Cortex of kidney (tissue), 1 donor: ENCODE measurements around the gene KRT4.

ENCODE experiments used
- DNase-seq: peaks from one replicate; lab custom pipeline; 2025; lab: John Stamatoyannopoulos, UW

KRT4 gene

DNA sequence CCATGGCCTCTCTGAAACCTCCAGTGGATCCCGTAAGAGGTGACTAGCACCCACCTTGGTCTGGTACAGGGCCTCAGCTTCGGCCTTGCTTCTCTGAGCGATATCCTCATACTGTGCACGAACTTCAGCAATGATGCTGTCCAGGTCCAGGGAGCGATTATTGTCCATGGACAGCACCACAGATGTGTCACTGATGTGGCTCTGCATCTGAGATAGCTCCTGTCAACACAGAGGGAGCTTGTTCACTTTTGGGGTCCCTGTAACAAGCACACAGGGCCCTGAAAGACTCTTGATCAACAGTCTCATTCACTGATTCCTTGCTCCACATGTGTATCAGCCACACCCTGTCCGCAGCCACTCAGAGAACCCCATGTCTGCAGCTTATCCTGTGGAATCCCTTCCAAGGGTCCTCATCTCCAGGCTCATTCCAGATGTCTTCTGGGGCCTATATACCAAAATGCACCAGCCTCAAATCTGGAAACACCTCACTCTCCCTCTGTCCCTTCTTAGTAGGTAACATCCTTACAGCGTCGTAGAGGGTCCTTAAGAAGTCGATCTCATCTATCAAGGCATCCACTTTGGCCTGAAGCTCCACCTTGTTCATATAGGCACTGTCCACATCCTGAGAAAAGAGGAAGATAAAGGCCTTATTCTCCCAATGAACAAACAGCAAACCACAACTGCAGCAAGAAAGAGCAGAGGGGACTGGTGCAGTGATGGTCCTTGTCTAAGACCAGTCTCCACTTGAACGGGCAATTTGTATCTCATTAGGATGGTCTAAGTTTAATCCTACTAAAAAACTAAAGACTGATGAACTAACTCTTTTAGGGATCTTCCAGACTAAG is 21.5 kb downstream of the KRT4 start:
- DNase-seq, result no peak

DNA sequence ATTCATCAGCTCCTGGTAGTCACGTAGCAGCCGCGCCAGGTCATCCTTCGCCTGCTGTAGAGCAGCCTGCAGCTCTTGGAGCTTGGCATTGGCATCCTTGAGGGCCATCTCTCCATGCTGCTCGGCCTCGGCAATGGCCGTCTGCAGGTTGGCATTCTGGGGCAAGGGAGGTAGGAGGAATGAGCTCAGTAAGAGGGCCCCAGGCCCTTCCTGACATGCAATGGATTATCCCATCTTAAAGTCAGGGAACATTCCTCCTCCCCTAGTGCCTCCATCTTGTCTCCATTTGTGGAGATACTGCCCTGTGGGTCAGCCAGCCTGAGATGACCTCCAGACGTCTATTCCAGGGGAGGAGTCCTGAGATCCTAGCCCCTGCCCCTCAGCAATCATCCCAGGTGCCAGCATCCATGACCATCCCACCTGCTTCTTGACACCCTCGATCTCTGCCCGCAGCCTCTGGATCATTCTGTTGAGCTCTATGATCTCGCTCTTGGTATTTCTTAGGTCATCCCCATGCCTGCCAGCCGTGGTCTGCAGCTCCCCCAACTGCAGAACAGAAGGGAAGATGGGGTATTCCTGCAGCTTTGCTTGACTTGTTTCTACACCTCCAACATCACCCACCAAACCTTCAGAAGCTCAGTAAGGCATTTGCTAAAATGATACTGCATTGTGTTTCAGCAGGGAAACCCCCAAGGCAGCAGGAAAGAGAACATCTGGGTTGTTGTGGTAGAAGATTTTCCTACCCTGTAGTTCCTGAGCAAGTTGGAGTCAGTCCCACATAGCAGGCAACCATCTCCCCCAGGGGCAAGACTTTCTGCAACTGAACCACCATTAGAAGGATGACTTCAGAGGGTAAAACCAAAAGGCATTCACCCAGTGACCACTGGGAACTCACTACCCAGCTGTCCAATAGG is 22.4 kb downstream of the KRT4 start:
- no peak for DNase-seq

- no peak for DNase-seq
Observed at GRCh38 chr12:52790427-52791270, 23.3 kb downstream of the KRT4 start.

- no peak for DNase-seq
Observed at GRCh38 chr12:52789637-52790426, 24.1 kb downstream of the KRT4 start.

GRCh38 chr12:52788876-52789636 is 24.9 kb downstream of the KRT4 start:
- DNase-seq, result no peak

DNA sequence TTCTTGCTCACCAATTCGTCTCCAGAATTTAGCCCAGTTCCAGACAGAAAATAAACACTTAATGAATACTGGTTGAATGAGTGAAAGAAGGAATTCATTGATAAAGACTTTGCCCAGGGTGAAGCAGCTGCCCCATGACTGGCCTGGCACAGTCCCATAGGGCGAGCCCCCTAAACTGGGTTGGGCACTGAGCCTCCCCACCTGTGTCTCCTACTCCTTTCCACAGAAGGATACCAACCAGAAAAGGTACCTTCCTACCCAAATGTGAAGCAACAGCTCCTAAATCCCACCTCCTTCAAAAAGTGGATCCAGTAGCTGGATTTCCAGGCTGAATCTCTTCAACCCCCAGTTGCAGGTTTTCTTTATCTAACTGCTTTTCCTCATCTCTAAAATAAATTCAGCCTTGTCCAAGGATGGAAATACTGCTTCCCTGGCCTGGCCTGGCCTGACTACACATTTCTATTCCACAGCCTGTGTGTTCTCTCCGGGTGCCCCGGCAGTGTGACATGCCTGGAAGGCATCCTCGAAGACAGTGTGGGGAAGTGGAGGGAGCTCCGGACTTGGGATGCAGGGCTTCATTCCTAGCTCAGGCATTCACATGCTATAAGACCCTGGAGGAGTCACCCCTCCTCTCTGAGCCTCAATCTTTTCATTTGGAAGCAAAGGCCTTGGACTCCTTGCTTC is 25.6 kb downstream of the KRT4 start:
- DNase-seq, result no peak

DNA sequence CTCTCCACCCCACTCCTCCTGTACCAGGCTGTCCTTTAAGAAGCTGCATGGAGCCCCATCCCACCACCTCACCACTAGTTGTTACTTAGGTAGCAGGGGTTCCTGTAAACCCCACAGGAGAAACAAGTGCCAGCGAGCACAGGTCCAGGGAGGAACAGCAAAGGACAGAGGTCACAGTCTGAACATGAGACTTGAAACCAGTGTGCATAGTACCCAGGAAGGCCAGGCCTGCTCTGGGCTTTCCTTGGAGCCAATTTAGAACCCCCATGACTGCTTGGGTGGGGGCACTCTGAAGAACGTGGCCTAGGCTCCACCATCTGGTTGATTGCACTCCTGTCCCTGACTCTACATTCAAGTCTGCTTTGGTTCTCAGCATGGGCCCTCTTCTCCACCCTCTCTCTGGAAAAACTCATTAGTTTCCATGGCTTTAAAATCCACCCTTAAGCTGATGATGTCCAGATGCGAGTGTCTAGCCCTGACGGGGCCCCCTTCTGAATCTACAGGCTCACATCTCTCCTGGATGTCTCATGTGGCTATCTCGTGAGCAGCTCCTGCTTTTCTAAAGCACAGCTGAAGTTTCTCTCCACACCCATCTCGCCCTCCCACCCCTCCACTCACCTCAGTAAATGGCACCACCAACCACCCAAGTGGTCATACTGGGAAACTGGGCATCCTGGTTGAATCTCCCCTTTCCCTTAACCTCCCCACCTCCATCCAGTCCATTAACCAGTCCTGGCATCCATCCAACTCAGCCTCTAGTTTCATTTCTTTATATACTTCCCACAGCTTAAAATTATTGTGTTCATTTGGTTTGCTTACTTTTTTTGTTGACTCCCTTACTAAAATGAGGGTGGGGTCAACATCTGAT is 26.4 kb downstream of the KRT4 start:
- no peak for DNase-seq

- DNase-seq, result no peak
Observed at GRCh38 chr12:52784909-52785308, 29.0 kb downstream of the KRT4 start.

DNA sequence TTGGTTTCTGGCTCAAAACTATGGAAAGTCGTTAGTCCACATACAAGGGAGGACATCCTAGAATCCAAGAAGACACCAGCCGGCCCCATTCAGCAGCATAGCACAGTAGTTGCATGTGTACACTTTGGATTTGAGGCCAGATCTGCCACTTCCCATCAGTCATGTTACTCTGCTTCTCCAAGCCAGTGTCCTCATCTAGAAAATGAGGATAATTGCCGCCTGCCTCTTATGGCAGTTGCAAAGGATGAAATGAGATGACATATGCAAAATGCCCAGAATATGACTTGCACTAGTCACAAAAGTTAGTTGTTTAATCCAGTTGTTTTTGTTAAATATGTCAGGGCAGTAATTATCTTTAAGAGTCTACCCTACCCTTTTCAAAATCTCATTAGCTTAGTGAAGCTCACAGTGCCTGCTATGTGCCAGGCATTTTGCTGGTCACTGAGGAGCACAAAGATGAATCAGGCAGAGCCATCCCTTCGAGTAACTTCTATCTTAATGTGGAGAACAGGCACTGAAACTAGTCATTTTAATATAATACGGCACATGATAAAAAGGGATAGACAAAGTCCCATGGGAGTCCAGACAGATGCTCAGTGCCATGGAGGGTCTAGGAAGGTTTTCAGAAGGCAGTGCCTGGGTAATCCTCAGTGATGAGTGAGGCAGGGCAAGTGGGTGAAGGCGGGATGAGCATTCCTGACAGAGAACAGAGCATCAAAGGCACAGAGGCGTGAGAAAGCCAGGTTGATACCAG is 30.2 kb downstream of the KRT4 start:
- DNase-seq, result no peak

- no peak for DNase-seq
Observed at GRCh38 chr12:52782502-52782901, 31.4 kb downstream of the KRT4 start.

GRCh38 chr12:52781399-52782082 is 32.4 kb downstream of the KRT4 start:
- DNase-seq, result no peak

- DNase-seq, result no peak
Observed at GRCh38 chr12:52779914-52780313, 34.0 kb downstream of the KRT4 start.

GRCh38 chr12:52778833-52779232 is 35.1 kb downstream of the KRT4 start:
- DNase-seq, result no peak

GRCh38 chr12:52777566-52777965 is 36.4 kb downstream of the KRT4 start:
- DNase-seq, result no peak

DNA sequence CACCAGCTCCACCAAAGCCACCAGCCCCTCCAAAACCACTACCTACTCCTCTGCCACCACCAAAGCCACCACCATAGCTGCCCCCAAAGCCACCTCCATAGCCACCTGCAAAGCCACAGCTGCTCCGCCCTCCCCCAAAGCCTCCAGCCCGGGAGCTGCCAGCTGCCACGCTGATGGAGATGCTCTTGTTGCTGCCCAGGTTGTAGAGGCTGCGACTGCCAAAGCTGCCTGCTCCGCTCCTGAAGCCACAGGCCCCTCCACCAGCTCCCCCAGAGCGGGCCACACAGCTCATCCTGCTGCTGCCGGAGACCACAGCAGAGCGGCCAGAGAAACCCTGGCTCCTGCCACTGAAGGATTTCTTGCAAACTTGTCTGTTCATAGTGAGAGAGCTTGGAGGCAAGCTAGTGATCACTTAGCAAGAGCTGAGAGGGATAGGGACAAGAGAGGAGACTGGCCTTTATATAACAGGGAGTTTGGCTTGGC is 37.0 kb downstream of the KRT4 start, which contains the start of gene KRT76:
Gene KRT76 (minus strand): TSS at position 433 of the 483 bp plus-strand sequence. CDS start 54 bp downstream, at position 379.
- DNase-seq, result no peak

DNA sequence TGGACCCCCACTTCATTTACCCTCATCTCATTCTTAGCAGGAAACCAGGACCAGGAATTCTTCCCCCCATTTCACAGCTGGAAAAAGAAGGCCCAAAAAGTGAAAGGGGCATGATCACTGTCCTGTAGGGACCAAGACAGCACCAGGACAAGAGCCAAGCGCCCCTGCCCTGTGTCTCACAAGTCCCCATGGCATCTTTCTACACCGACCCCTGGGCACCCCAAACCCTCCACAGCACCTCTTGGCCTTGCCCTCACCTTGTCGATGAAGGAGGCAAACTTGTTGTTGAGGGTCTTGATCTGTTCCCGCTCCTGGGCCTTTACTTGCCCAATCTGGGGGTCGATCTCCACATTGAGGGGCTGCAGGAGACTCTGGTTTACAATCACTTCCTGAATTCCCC is 37.5 kb downstream of the KRT4 start:
- DNase-seq, result no peak

DNA sequence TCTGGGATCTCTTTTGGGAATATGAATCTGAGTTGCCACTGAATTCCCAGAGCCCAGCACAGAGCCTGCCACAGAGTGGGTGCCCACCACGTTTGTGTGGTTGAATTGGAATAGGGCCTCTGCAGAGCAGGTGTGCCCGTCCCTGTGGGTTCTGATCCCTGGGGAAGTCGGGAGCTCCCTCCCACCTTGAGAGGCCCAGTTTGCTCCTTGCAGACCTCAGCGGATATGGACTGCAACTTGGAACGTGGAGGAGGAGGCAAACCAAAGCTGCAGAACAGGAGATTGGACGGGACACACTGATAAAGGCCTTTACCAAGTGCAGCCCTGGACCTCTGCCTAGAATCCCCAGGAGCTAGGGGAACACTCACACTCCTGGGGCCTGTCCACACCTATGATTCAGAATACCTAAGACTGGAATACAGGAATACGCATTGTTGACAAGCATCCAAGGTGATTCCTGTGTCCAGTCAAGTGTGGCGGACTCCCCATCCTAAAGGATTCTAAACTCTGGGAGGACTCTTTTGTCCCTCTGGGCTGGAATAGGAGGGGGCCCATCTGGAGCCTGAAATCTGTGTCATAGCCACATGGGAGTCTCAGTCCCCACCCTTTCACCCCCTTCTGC is 39.2 kb downstream of the KRT4 start:
- DNase-seq, result no peak
